ENCODE data around the gene MYO1E. TPM values are rescaled to one million over a fixed set of nuclear protein-coding genes. Genes with fewer than 3 reads are reported as not detected.

MYO1E gene
- total and polyA plus RNA-seq, 2 of the 8 experiments (the other 6 are each of a cell fraction or from before 2014, with no cell fraction given) = 19.6 to 142 TPM

- TF ChIP-seq, protein P1, sequence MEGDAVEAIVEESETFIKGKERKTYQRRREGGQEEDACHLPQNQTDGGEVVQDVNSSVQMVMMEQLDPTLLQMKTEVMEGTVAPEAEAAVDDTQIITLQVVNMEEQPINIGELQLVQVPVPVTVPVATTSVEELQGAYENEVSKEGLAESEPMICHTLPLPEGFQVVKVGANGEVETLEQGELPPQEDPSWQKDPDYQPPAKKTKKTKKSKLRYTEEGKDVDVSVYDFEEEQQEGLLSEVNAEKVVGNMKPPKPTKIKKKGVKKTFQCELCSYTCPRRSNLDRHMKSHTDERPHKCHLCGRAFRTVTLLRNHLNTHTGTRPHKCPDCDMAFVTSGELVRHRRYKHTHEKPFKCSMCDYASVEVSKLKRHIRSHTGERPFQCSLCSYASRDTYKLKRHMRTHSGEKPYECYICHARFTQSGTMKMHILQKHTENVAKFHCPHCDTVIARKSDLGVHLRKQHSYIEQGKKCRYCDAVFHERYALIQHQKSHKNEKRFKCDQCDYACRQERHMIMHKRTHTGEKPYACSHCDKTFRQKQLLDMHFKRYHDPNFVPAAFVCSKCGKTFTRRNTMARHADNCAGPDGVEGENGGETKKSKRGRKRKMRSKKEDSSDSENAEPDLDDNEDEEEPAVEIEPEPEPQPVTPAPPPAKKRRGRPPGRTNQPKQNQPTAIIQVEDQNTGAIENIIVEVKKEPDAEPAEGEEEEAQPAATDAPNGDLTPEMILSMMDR (IDR thresholded peaks at IDR 0.05; ENCODE audit: control extremely low read depth in 1 of 3, insufficient read depth in 1 of 3, low read depth in 1 of 3, low read length in 3 of 3) = no peak
- TF ChIP-seq, protein P2, sequence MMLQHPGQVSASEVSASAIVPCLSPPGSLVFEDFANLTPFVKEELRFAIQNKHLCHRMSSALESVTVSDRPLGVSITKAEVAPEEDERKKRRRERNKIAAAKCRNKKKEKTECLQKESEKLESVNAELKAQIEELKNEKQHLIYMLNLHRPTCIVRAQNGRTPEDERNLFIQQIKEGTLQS (IDR thresholded peaks at IDR 0.05; ENCODE audit: insufficient read depth, low read depth, low read length) = no peak
- TF ChIP-seq PHF8 (conservative IDR thresholded peaks at IDR 0.05; ENCODE audit: low read depth, low read length) (no peak), RAD21 (IDR thresholded peaks at IDR 0.05 in 1 of 2, conservative IDR thresholded peaks at IDR 0.05 in 1 of 2; ENCODE audit: low read depth in 2 of 2, low read length in 2 of 2) (no peak), SIN3A (conservative IDR thresholded peaks at IDR 0.05 in 1 of 2, IDR thresholded peaks at IDR 0.05 in 1 of 2; ENCODE audit: low read depth in 1 of 2, low read length in 2 of 2) (no peak), NANOG (IDR thresholded peaks at IDR 0.05; ENCODE audit: insufficient read depth, low read depth, low read length, poor library complexity, severe bottlenecking) (no peak)
- TF ChIP-seq, protein P3, sequence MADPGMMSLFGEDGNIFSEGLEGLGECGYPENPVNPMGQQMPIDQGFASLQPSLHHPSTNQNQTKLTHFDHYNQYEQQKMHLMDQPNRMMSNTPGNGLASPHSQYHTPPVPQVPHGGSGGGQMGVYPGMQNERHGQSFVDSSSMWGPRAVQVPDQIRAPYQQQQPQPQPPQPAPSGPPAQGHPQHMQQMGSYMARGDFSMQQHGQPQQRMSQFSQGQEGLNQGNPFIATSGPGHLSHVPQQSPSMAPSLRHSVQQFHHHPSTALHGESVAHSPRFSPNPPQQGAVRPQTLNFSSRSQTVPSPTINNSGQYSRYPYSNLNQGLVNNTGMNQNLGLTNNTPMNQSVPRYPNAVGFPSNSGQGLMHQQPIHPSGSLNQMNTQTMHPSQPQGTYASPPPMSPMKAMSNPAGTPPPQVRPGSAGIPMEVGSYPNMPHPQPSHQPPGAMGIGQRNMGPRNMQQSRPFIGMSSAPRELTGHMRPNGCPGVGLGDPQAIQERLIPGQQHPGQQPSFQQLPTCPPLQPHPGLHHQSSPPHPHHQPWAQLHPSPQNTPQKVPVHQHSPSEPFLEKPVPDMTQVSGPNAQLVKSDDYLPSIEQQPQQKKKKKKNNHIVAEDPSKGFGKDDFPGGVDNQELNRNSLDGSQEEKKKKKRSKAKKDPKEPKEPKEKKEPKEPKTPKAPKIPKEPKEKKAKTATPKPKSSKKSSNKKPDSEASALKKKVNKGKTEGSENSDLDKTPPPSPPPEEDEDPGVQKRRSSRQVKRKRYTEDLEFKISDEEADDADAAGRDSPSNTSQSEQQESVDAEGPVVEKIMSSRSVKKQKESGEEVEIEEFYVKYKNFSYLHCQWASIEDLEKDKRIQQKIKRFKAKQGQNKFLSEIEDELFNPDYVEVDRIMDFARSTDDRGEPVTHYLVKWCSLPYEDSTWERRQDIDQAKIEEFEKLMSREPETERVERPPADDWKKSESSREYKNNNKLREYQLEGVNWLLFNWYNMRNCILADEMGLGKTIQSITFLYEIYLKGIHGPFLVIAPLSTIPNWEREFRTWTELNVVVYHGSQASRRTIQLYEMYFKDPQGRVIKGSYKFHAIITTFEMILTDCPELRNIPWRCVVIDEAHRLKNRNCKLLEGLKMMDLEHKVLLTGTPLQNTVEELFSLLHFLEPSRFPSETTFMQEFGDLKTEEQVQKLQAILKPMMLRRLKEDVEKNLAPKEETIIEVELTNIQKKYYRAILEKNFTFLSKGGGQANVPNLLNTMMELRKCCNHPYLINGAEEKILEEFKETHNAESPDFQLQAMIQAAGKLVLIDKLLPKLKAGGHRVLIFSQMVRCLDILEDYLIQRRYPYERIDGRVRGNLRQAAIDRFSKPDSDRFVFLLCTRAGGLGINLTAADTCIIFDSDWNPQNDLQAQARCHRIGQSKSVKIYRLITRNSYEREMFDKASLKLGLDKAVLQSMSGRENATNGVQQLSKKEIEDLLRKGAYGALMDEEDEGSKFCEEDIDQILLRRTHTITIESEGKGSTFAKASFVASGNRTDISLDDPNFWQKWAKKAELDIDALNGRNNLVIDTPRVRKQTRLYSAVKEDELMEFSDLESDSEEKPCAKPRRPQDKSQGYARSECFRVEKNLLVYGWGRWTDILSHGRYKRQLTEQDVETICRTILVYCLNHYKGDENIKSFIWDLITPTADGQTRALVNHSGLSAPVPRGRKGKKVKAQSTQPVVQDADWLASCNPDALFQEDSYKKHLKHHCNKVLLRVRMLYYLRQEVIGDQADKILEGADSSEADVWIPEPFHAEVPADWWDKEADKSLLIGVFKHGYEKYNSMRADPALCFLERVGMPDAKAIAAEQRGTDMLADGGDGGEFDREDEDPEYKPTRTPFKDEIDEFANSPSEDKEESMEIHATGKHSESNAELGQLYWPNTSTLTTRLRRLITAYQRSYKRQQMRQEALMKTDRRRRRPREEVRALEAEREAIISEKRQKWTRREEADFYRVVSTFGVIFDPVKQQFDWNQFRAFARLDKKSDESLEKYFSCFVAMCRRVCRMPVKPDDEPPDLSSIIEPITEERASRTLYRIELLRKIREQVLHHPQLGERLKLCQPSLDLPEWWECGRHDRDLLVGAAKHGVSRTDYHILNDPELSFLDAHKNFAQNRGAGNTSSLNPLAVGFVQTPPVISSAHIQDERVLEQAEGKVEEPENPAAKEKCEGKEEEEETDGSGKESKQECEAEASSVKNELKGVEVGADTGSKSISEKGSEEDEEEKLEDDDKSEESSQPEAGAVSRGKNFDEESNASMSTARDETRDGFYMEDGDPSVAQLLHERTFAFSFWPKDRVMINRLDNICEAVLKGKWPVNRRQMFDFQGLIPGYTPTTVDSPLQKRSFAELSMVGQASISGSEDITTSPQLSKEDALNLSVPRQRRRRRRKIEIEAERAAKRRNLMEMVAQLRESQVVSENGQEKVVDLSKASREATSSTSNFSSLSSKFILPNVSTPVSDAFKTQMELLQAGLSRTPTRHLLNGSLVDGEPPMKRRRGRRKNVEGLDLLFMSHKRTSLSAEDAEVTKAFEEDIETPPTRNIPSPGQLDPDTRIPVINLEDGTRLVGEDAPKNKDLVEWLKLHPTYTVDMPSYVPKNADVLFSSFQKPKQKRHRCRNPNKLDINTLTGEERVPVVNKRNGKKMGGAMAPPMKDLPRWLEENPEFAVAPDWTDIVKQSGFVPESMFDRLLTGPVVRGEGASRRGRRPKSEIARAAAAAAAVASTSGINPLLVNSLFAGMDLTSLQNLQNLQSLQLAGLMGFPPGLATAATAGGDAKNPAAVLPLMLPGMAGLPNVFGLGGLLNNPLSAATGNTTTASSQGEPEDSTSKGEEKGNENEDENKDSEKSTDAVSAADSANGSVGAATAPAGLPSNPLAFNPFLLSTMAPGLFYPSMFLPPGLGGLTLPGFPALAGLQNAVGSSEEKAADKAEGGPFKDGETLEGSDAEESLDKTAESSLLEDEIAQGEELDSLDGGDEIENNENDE (IDR thresholded peaks at IDR 0.05; ENCODE audit: insufficient replicate concordance, low read length) = no peak
These were observed 19.6 kb upstream of the MYO1E start (continued) for GRCh38 chr15:59392299-59392698.
